NCI-H82 treated with DMSO at 0.1 percent for 48 hours (cell line): ENCODE measurements around the gene CMSS1.

Experiments used
- DNase-seq: peaks from one replicate; lab custom pipeline; 2025; ENCODE audit not compliant: unreplicated experiment; lab: John Stamatoyannopoulos, UW

The CMSS1 gene

DNA sequence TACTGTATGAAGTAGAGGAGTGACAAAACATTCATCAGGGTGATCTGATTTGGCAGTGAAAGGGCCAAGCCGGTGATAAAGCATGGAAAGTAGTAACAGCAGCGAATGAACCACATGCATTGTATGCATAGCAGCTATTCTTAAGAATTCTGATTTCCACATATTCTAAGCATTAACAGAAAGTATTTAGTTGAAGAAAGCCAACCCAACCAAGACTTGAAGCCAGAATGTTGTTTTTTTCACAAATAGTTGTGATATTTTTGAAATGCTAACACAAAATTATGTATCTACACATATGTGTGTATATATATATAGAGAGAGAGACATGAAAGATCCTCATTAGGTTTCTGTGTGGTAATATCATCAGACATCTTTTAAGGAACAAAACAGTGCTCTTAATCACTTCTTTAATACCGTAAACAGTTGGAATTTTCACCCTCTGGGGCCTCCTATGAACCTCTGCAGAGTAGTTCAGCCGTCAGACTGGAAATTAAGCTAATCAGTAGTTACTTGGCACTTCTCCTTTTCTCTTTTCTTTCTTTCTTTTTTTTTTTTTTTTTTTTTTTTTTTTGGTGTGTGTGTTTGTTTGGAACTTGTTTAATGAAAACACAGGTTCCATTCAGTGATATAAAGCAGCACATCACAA is 139.6 kb downstream of the CMSS1 start:
- DNase-seq = no peak

- no peak for DNase-seq
Observed at GRCh38 chr3:99958222-99958912, 140.7 kb downstream of the CMSS1 start.

DNA sequence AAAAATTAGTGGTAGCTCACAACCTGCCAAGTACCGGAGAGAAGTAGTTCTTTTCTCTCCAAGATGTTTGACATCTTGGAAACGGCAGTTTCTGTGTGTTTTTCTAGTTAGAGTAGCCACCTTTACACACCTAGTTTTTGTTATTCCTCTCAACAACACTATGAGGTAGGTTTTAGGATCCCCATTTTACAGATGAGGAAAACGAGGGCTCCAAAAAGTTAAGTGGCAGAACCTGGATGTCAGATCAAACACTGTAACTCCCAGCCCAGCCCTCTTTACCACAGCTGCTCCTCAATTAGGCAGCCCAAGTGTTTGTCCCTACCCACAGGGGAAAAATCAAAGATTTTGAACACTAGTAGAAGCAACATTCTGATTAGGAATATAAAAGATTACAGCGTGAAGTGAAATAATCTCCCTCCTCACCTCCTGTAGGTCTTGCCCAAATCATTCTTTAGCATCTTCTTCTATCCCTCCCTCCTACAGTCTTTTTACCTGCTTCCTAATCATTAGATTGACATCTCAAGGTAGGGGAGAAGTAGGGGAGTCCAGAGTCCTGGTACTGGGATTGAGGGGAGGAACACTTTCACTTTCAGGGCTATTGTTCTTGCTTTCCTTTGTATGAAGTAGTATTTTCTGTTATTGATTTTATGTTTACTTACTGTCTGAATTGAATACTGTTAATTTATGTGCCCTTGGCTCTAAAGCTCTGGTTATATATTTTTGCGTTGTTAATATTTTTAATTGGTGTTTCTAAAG is 142.6 kb downstream of the CMSS1 start:
- no peak for DNase-seq

DNA sequence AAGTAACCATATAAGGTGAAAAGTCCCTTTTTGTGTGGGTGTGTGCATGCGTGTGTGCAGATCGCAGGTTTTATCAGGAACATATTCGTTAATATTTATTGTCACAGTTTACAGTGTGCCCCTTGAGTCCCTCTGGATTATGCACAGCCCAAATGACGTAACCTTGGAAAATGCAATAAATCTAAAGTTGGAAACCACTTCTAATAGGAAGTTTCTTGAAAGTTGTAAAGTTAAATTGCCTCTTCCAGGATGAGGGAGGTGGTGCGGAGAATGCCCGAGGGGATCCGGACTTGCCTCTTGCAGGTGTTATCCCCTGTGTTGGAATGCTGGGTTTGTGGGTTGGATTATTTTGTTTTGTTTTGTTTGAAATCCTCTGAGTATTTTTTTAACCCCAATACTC is 143.3 kb downstream of the CMSS1 start:
- no peak for DNase-seq

DNA sequence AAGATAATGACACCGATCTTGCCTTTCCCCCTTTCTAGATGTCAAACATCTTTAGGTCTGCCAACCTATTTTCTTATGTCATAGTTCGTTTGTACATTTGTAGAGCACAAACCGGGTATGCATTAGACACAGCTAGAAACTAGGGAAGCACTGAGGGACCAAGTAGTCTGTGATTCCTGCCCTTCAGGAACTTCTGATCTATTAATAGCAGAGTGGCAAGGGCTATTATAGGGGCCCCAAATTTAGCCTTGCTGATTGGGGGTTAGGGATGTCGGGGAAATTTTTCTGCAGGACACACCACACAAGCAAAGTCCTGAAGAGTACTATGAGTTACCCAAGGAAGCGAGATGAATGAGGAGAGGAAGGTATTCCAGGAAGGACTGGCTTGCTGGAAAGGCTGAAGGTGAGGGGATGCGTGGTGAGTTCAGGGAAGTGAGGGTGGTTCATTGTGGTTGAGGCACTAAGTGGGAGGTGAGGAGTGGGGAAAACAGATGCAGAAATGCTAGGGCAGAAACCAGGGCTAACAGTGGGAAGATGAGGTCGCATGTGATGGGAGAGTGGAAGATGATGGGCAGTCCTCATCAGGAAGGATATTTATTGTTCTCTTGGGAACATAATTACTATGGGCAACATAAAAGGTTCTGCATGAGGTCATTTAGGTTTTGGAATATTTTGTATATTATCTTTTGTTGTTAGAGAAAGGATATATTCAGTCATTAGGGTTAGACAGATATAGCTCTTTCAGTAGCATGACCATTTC is 144.3 kb downstream of the CMSS1 start:
- no peak for DNase-seq

DNA sequence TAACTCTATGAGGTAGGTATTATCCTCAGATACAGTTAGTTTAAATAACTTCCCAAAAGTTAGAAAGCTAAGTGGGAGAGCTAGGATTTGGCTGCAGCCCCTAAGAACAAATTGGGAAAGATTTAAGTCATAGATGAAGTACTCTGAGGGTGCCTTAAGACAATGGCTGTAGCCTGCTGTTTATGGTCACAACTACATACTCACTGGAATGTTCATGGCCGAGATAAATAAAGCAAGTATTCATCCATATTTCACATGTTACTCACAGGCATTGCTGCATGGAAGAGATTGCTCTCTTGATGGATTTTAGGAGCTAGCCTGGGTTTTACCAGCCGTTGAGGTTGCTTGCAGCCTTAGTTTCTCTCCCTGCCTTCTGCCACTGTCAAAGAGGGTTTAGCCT is 145.0 kb downstream of the CMSS1 start:
- DNase-seq = no peak

GRCh38 chr3:99965077-99965476 is 147.4 kb downstream of the CMSS1 start:
- no peak for DNase-seq

- DNase-seq = peak; percentile 43
Observed at GRCh38 chr3:99965681-99966408, 148.2 kb downstream of the CMSS1 start.

DNA sequence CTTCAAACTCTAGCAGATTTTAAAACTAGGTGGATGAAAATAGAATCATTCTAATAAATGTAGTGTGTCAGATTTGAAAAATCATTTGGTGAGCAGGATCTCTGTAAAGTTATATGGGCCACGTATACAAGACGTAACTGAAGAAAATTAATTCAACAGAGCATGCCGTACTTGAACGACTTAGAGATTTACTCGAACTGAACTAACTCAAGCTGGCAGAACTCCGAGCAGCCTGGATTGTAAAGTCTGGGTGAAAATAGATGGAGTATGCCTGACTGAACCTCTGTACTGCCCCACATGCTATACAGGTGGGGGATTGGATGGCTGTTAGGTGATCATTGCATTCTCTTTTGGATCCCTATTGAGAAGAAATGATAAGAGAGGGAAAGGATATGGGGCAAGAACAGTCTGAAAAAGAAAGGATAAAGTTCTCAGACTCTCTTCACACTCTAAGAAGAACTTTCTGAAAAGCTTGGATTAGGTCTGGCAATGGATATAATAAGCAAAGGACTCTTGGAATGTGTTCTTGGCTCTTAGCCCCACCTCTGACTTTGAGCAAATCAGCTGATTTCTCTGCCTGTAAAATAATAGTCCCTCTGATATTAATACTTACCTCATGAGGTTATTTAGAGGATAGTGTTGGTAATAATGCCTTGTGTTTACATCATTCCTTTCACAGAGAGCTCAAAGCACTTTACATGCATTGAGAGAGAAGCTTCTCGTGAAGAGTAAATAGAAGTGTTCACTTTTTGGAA is 149.2 kb downstream of the CMSS1 start:
- DNase-seq = no peak

GRCh38 chr3:99967796-99968195 is 150.1 kb downstream of the CMSS1 start:
- no peak for DNase-seq

DNA sequence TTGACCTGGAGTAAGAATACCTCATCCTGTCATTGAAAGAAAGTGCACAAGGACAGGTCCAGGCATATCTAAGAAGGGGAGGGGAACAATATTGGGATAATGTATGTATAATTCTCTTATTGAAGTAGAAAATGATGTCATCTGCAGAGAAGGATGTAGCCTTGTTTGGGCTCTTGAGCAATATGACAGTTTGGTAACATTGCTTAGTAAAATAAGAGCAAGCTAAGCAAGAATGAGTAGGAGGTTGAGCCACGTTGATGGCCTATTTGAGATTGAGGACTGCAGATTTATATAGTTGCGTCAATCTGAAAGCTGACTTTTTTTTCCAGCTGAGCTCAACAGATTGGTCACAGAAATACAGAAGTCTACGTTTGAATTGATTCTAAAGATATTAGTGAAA is 151.5 kb downstream of the CMSS1 start:
- no peak for DNase-seq

- DNase-seq = no peak
Observed at GRCh38 chr3:99970198-99970597, 152.5 kb downstream of the CMSS1 start.

DNA sequence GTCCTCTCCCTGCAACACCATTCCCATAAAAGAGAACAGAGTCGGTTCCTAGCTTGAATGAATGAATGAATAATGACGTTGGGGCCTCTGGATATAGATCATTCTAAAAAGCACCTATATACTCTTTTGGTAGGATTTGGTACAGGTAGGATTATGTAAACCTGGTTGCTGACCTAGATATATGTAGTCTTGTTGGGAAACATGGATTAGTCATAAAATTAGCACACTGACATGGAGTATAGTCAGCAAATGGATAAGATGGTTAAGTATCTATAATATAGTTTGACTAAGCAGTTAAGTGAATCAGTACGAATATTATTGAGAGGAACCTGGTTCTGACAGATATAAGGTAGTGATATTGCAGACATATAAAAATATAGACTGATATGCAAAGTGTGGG is 154.1 kb downstream of the CMSS1 start:
- no peak for DNase-seq

DNA sequence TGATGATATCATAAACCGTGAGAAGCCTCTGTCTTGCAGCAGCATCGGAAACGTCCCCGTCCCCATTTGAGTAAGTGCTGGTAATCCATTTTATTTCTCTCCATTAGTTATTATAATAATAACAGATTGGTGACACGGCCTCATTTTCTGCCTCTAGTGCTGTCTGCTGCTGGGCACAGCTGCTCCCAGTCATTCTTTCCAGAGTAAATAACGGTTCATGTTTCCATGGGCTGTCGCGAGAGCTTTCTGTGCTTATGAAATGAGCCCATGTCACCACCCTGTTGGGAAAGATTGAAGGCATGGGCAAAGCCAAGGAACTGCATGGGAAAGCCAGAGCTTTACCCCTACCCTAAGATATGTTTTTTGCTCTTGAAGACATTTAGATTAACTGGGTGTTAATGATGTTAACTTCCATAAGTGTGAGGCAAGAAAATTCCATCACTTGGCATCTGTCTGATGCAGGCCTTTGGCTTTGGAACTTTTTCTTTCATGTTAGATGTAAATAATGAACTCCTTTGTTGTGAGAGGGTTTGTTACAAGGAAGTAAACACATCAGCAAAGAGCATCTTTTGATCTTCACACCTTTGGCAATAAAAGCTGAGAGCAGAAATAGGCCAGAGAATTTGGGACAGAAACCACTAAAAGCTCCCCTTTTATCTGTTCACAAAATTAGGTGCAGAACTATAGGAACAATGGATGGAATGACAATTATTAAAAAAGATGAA is 154.9 kb downstream of the CMSS1 start:
- peak; percentile 39 for DNase-seq

DNA sequence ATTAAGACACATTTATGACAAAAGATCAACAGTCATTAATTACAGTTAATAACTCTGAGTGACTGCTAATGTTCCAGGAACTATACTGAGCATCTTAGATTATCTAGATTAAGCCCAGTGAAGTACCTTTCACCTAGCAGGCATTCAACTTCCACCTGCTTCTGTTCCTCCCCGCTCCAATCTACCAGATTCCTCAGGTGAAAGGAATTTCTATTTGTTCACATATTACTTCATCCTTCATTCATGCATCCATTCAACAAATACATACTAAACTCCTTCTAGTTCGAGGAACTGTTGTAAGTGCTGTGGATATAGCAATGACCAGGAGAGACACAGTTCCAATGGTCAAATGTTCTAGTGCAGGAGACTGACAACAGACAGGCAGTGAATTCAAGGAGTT is 157.3 kb downstream of the CMSS1 start:
- no peak for DNase-seq

DNA sequence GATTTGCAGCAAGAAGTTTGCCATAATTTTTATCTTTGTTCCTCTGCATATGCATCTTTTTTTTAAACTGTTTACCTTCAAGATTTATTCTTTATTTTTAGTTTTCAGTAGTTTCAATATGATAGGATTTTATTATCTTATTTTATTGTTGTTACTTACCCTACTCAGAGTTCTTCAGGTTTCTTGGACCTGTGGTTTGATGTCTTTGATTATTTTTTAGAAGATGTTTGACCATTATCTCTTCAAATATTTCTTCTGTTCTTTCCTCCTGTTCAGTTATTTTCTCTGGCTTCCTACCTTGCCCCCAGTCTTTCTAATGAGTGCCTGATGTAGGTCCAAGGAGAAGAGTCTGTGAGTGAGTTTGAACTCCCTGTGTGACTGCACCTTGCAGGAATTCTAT is 158.9 kb downstream of the CMSS1 start:
- DNase-seq = no peak

DNA sequence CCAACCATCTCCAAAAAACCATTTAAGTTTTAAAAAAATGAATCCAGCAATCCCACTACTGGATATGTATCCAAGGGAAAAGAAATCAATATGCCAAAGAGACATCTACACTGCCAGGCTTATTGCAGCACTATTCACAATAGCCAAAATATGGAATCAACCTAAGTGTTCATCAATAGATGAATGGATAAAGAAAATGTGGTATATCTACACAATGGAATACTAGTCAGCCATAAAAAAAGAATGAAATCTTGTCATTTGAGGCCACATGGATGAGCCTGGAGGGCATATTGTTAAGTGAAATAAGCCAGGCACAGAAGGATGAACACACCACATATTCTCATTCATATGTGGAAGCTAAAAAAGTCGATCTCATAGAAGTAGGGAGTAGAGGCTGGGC is 160.6 kb downstream of the CMSS1 start:
- DNase-seq = no peak

DNA sequence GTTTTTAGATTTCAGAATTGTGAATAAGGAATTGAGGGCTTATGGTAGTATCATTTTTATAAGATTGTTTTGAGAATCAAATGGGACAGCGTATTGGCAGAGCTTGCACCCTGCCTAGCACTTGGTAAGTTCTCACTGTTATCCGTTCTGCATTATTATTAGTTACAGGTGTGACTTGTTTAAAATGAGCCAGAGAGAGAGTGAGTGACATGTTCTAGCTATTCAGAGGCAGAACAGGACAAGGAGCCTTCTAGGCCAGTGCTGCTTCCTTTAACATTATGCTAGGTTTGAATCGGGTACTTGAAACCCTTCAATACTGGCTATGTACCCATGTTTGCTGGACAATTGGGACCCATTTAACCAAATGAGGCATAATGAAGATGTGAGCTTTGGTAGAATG is 162.9 kb downstream of the CMSS1 start:
- DNase-seq = no peak

GRCh38 chr3:99981138-99981537 is 163.5 kb downstream of the CMSS1 start:
- peak; percentile 57 for DNase-seq
